ENCODE measurements around the gene PCSK1. TPM values are rescaled to one million over a fixed set of nuclear protein-coding genes. Genes with fewer than 3 reads are reported as not detected.

The PCSK1 gene
- total RNA-seq (0.37 TPM), polyA plus RNA-seq (0.48 TPM)

DNA sequence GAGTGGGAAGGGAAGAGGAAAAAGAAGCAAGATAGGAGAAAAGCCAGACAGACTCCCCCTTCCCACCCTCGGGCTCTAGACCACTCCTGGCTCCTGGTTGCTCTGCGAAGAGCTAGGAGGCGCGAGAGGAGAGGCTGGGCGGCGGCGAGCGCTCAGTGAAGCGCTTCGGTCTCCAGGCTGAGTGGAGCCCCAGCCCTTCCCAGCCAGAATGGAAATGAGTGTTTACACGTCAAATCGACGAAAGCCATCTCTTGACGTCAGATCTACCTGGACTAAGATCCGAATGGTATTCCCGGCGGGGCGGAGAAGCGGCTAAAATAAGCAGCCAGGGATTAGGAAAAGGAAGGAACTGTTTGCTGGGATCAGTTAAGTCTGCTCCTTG, at the start of gene PCSK1:
Gene PCSK1 (minus strand): TSS at position 183 of the 382 bp plus-strand sequence. CDS start 206 bp downstream, outside the sequence.
- Histone ChIP-seq H3K36me3 (ENCODE audit: insufficient read depth) (no peaks in the 10 kb centered on the region), H3K4me1 (ENCODE audit: insufficient read depth) (no peaks in the 10 kb centered on the region), H3K4me3 (ENCODE audit: low read depth, low read length) (no peak within 1 kb of the TSS), H3K27ac (ENCODE audit: low read depth) (no peak within 1 kb of the TSS)
- WGBS: 3% methylated on average over 19 of the region's 19 CpGs
- no peak for DNase-seq (ENCODE audit: extremely low spot score)

DNA sequence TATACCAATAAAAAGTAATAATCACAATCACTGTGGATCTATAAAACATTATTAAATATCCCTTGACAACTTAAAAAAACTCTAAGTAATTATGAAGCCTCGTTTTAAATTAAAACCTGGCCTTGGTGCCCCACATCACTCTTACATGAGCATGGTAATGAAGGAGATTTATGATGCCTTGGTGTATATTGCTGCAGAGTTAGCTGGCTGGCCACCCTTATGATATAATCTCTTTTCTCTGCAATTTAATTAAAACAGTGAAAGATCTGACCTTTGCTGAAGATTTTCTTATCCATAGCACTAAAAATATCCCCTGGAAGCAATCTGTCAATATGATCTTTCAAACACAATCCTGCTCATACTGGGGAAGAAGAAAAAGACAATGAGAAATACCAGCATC, 48.8 kb upstream of the PCSK1 start:
- no peak overlapping the region for H3K27ac ChIP-seq (ENCODE audit: low read depth)
- WGBS: 23% methylated on average over 1 of the region's 1 CpG
- peaks cover 3% of the 10 kb centered on the region for H3K36me3 ChIP-seq (ENCODE audit: insufficient read depth)
- no peak overlapping the region for H3K4me3 ChIP-seq (ENCODE audit: low read depth, low read length)
- DNase-seq (ENCODE audit: extremely low spot score): no peak
- no peaks in the 10 kb centered on the region for H3K4me1 ChIP-seq (ENCODE audit: insufficient read depth)

DNA sequence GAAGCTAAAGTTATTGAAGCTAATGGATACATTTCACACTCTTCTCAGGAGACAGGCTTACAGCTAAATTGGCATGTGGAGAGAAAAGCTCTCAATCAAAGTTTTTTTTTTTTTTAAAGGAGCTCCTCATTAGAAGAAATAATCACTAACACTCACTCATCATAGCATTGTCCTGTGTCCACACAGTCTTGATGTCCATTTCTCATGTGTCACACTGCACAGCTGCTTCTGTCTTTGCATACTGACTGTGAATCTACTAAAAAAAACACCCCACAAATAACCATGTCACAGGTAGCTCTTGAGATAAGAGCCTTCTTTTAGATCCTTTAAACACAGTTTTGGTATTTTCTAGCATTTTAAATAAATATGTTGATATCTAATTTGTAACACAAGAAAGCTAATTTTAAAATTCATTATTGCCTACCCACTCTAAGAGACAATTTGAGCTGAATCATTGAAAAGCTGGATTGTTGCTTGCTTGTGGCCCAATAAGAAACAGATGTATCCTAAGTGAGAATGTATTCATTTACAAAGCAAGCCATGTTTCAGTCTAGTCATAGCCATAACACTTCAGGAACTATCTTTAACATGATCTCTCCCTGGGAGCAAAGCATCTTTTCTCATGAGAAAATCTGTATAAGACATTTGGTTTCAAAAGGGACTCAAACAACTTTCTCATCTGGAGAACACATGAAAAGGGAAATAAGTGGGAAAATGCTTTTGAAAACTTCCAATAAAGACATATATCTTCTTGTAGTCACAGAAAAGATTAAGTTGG, 48.1 kb upstream of the PCSK1 start:
- no peak for DNase-seq (ENCODE audit: extremely low spot score)
- Histone ChIP-seq H3K36me3 (ENCODE audit: insufficient read depth) (peaks cover 2% of the 10 kb centered on the region), H3K4me3 (ENCODE audit: low read depth, low read length) (no peak overlapping the region), H3K27ac (ENCODE audit: low read depth) (no peak overlapping the region), H3K4me1 (ENCODE audit: insufficient read depth) (no peaks in the 10 kb centered on the region)

DNA sequence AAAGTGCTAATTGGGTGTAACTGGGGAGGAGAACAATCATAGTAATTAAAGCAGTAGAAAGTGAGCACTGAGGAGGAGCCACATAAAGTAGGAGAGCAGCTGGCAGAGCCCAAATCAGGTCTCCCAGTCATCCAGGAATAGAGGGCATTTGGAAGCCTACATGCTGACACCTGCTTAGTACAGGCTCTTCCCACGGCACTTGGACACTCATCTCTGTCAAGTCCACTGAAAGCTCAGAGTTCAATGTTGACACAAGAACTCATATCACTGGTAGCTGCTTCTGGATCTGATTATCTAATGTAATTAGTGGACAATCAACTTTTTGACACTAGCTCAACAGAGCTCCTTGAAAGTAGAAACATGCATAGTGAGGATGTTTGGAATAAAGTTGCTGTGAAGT, 45.9 kb upstream of the PCSK1 start:
- no peak for DNase-seq (ENCODE audit: extremely low spot score)
- no peaks in the 10 kb centered on the region for H3K36me3 ChIP-seq (ENCODE audit: insufficient read depth)
- no peak overlapping the region for H3K27ac ChIP-seq (ENCODE audit: low read depth)
- no peaks in the 10 kb centered on the region for H3K4me1 ChIP-seq (ENCODE audit: insufficient read depth)
- WGBS: 73% methylated on average over 1 of the region's 1 CpG
- H3K4me3 ChIP-seq (ENCODE audit: low read depth, low read length): no peak overlapping the region

DNA sequence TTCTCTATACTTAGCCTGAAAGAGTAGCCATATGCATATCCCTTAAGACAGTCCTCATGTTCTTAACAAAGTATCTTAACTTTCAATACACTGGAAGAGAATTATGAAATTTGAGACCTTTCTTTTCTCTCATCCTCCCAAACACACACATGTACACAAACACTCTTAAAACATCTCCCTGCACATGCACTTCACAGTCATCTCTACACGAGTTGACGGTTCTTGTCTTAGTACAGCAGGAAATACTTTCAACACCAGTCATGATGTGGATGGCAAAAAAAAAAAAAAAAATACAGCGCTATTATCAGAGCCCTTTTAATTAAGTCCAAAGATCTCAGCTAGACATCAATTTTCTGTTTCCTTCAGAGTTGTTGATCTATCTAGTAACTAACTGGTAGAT, 43.6 kb upstream of the PCSK1 start:
- no peak overlapping the region for H3K27ac ChIP-seq (ENCODE audit: low read depth)
- no peaks in the 10 kb centered on the region for H3K4me1 ChIP-seq (ENCODE audit: insufficient read depth)
- H3K4me3 ChIP-seq (ENCODE audit: low read depth, low read length): no peak overlapping the region
- H3K36me3 ChIP-seq (ENCODE audit: insufficient read depth): no peaks in the 10 kb centered on the region
- WGBS: 73% methylated on average over 3 of the region's 3 CpGs
- DNase-seq (ENCODE audit: extremely low spot score): no peak

DNA sequence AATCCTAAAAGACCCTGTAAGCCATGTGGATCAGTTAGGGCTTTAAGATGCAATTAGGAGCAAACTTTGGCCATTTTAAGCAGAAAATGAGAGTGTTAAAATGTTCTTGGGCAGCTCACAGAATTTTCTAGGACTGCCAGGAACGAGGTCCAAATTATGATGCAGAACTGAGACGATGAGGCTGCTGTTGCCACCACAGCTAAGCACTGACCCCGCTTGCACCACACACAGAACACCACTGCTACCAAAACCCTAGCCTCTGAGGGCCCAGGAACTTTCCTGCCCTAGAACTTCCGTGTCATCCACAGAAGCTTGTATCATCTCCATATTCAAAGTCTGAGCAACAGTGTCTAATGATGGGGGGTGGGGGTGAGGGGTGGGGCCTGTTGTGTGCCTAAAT, 41.0 kb upstream of the PCSK1 start:
- Histone ChIP-seq H3K27ac (ENCODE audit: low read depth) (no peak overlapping the region), H3K36me3 (ENCODE audit: insufficient read depth) (no peaks in the 10 kb centered on the region), H3K4me1 (ENCODE audit: insufficient read depth) (no peaks in the 10 kb centered on the region), H3K4me3 (ENCODE audit: low read depth, low read length) (no peak overlapping the region)
- DNase-seq (ENCODE audit: extremely low spot score): no peak
- WGBS: 79% methylated on average over 4 of the region's 4 CpGs

DNA sequence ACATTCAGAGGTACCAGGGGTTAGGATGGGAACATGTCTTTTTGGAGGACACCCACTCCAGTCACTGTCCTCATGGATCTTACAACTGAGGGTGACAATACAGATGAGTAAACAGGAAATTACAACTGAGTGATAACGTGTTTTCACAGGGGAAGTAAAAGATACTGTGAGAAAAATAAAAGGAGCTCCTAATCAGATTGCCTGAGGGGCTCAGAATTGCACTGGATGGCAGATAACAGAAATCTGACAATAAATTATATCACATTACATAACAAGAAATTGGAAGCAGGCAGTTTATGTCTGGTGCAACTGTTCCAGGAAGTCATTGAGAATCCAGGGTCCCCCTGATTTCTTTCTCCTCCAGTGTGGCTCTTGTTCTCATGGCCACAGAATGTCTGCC, 40.1 kb upstream of the PCSK1 start:
- no peak overlapping the region for H3K4me3 ChIP-seq (ENCODE audit: low read depth, low read length)
- H3K27ac ChIP-seq (ENCODE audit: low read depth): no peak overlapping the region
- 19% methylated on average over 1 of the region's 1 CpG for WGBS

DNA sequence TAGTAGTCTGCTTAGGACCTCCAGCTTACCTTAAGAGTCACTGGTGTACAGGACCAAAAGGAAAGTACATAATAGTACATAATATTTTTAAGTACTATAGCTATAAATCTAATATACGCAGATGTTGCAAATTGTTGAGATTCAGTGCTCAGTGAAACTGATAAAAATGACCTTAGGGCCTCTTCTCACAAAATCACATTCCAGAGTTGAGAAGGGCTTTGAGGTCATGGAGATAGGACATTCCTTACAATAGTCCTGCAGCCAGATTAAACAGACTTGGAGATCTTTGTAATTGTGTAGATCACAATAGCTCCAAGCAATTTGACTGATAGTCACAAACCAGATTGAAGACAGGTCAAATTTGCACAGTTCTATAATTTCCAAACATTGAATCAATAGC, 37.7 kb upstream of the PCSK1 start:
- DNase-seq (ENCODE audit: extremely low spot score): no peak
- WGBS: 64% methylated on average over 1 of the region's 1 CpG
- H3K4me1 ChIP-seq (ENCODE audit: insufficient read depth): no peaks in the 10 kb centered on the region
- no peak overlapping the region for H3K4me3 ChIP-seq (ENCODE audit: low read depth, low read length)
- no peaks in the 10 kb centered on the region for H3K36me3 ChIP-seq (ENCODE audit: insufficient read depth)
- no peak overlapping the region for H3K27ac ChIP-seq (ENCODE audit: low read depth)

More for the DNA sequence above, 40.1 kb upstream of the PCSK1 start:
- Histone ChIP-seq H3K36me3 (ENCODE audit: insufficient read depth) (no peaks in the 10 kb centered on the region), H3K4me1 (ENCODE audit: insufficient read depth) (no peaks in the 10 kb centered on the region)
- DNase-seq (ENCODE audit: extremely low spot score): no peak

DNA sequence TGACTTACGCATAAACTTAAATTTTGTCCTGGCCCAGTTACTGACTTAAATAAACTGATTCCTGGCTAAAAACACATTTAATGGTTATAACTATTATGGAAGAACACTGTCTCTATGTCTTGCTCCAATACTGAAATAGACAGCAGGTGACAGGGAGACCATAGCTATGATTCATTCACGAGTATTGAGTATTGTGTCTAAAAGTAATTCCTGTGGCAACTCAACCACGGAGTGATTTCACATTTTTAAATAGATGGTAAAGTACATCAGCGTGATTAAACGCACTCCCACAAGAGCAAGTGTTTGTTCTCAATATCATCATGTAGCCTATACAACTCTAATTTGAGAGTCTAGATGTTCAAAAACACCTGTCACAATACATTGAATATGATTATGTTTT, 35.9 kb upstream of the PCSK1 start:
- Histone ChIP-seq H3K4me3 (ENCODE audit: low read depth, low read length) (no peak overlapping the region), H3K36me3 (ENCODE audit: insufficient read depth) (no peaks in the 10 kb centered on the region), H3K27ac (ENCODE audit: low read depth) (no peak overlapping the region), H3K4me1 (ENCODE audit: insufficient read depth) (no peaks in the 10 kb centered on the region)
- WGBS: 89% methylated on average over 5 of the region's 5 CpGs
- DNase-seq (ENCODE audit: extremely low spot score): no peak

DNA sequence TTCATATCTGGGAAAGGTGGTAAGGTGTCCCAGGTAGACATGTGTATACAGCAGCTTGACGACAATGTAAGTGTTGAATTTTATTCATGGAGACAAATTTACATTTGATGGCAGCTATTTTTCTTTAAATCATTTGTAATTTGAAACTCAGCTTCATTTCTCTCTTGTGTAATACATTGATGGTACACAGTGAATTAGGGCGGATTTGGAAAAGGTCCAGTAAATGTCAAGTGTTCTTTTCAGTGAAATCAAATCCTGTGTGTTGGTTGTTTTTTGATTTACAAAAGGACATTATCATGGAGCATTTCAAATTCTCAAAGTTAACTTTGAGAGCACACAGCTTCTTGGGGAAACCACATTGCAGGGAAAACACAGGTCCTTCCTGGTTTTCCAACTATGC, 30.0 kb upstream of the PCSK1 start:
- Histone ChIP-seq H3K4me3 (ENCODE audit: low read depth, low read length) (no peak overlapping the region), H3K27ac (ENCODE audit: low read depth) (no peak overlapping the region), H3K36me3 (ENCODE audit: insufficient read depth) (no peaks in the 10 kb centered on the region), H3K4me1 (ENCODE audit: insufficient read depth) (no peaks in the 10 kb centered on the region)
- no peak for DNase-seq (ENCODE audit: extremely low spot score)
- WGBS: 73% methylated on average over 2 of the region's 2 CpGs

DNA sequence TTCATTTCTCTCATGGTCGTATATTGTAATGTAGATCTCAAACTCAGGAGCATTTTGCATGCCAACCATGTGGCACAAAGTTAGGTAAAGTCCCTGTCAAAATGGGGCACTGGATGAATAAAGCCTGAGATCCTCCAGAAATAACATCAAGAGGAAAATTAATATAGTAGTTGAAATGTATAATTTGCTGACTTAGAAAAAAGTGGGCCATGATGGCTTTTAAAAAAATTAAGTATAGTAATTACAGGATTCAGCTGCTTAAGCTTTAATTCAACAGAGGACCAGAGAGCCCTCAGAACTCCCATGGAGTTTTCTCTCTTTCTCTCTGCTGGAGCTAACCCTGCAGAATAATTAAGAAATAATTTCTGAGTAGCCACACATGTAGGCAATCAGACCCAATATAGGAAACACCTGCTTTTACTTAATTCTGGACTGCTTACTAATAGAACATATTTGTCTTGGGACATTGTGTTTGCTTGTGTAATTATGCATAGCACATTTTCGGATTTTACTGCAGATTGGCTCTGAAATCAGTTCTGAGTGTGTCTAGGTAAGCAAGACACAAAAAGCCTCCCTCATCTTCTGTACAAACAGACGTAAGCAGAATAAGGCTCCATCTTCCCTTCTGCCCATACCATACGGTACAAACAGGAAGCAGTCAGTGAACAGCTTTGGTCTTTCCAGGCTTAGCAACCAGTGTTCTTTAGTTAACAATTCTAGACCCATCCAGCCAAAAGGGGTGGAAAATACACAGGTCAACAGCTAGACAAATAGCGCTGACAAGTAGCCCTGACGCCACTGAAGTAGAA, 26.5 kb upstream of the PCSK1 start:
- no peak overlapping the region for H3K27ac ChIP-seq (ENCODE audit: low read depth)
- H3K4me3 ChIP-seq (ENCODE audit: low read depth, low read length): no peak overlapping the region
- WGBS: 76% methylated on average over 6 of the region's 6 CpGs
- no peaks in the 10 kb centered on the region for H3K36me3 ChIP-seq (ENCODE audit: insufficient read depth)
- DNase-seq (ENCODE audit: extremely low spot score): no peak
- no peaks in the 10 kb centered on the region for H3K4me1 ChIP-seq (ENCODE audit: insufficient read depth)

DNA sequence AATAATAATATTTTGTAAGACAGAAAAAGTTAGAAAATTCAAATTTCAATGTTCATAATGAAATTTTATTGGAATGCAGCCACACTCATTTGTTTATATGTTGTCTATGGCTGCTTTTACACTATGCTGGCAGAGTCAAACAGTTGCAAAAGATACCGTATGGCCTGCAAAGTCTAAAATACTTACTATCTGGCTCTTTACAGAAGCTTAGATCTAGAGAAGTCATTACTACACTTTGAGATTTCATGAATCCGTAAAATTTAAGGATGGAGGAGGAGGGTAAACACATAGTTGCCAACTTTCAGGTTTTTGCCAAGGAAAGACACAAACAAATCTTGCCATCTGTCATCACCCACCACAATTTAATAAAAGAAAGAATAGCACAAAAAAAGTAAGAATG, 25.1 kb upstream of the PCSK1 start:
- no peak overlapping the region for H3K27ac ChIP-seq (ENCODE audit: low read depth)
- 54% methylated on average over 2 of the region's 2 CpGs for WGBS
- H3K4me3 ChIP-seq (ENCODE audit: low read depth, low read length): no peak overlapping the region
- H3K36me3 ChIP-seq (ENCODE audit: insufficient read depth): no peaks in the 10 kb centered on the region
- no peaks in the 10 kb centered on the region for H3K4me1 ChIP-seq (ENCODE audit: insufficient read depth)
- DNase-seq (ENCODE audit: extremely low spot score): no peak

DNA sequence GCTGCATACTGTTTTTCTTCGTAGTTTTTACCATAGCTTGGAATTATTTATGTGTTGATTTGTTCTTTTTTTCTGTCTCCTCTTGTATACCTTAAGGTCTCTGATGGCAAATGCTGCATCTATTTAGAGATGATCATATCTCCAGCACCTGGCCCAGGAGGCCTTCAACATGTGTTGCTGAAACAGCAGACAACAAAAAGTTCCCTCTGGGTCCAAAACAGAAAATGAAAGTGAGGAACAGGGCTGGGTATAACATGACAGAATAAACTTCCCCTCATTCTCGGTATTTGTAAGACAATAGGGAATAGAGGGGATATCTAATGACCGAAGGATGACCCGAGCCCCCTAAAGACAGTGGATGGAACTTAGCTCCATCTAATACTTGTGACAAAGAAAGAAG, 22.7 kb upstream of the PCSK1 start:
- Histone ChIP-seq H3K4me3 (ENCODE audit: low read depth, low read length) (no peak overlapping the region), H3K36me3 (ENCODE audit: insufficient read depth) (no peaks in the 10 kb centered on the region), H3K4me1 (ENCODE audit: insufficient read depth) (no peaks in the 10 kb centered on the region), H3K27ac (ENCODE audit: low read depth) (no peak overlapping the region)
- 82% methylated on average over 4 of the region's 4 CpGs for WGBS
- DNase-seq (ENCODE audit: extremely low spot score): no peak

DNA sequence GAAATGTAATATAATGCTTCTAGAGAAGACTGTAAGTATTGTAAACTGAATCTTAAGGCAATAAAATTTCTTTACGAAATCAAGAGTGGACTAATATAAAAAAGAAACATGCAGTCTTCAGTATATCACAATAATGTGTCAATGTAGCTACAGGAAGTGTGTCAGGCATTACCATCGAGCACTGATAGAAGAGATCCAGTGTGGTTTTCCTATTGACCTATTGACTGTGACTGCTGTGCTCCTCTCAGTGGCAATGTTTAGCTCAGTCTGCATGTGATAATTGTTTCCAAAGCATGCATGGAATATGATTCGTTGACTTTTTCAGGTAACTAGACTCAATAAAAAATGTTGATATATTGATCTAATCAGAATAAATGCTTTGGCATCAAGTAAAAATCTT, 20.3 kb upstream of the PCSK1 start:
- Histone ChIP-seq H3K4me3 (ENCODE audit: low read depth, low read length) (no peak overlapping the region), H3K27ac (ENCODE audit: low read depth) (no peak overlapping the region), H3K36me3 (ENCODE audit: insufficient read depth) (no peaks in the 10 kb centered on the region), H3K4me1 (ENCODE audit: insufficient read depth) (no peaks in the 10 kb centered on the region)
- 76% methylated on average over 3 of the region's 3 CpGs for WGBS
- DNase-seq (ENCODE audit: extremely low spot score): no peak
